ENCODE data around the gene C17orf100. TPM values are rescaled to one million over a fixed set of nuclear protein-coding genes. Genes with fewer than 3 reads are reported as not detected.

The C17orf100 gene
- total RNA-seq, 1 donor from 2014 or later = 3.8 TPM

- no peaks in the 10 kb centered on the region for H3K9me3 Mint-ChIP-seq (ENCODE audit: unreplicated experiment)
- no peak overlapping the region for H3K4me3 Mint-ChIP-seq (ENCODE audit: unreplicated experiment)
- H3K36me3 Mint-ChIP-seq (ENCODE audit: low read depth, unreplicated experiment) = no peaks in the 10 kb centered on the region
- H3K27me3 Mint-ChIP-seq (ENCODE audit: unreplicated experiment) = peaks cover 3% of the 10 kb centered on the region
- TF ChIP-seq CTCF (IDR thresholded peaks at IDR 0.05; ENCODE audit: unreplicated experiment) = no peak
- no peak overlapping the region for H3K27ac Mint-ChIP-seq (ENCODE audit: unreplicated experiment)
- no peak for DNase-seq (ENCODE audit: low spot score)
- H3K4me1 Mint-ChIP-seq (ENCODE audit: unreplicated experiment) = peaks cover 9% of the 10 kb centered on the region
Measured at GRCh38 chr17:6669479-6670212, 18.1 kb downstream of the C17orf100 start.

- no peaks in the 10 kb centered on the region for H3K36me3 Mint-ChIP-seq (ENCODE audit: low read depth, unreplicated experiment)
Measured at GRCh38 chr17:6670571-6670970, 19.0 kb downstream of the C17orf100 start.

GRCh38 chr17:6670999-6671398 lies 19.4 kb downstream of the C17orf100 start:
- no peak overlapping the region for H3K4me3 Mint-ChIP-seq (ENCODE audit: unreplicated experiment)
- DNase-seq (ENCODE audit: low spot score) = no peak
- H3K4me1 Mint-ChIP-seq (ENCODE audit: unreplicated experiment) = peaks cover 9% of the 10 kb centered on the region
- no peak overlapping the region for H3K27ac Mint-ChIP-seq (ENCODE audit: unreplicated experiment)
- H3K27me3 Mint-ChIP-seq (ENCODE audit: unreplicated experiment) = peaks cover 3% of the 10 kb centered on the region
- no peak for TF ChIP-seq CTCF (IDR thresholded peaks at IDR 0.05; ENCODE audit: unreplicated experiment)
- no peaks in the 10 kb centered on the region for H3K36me3 Mint-ChIP-seq (ENCODE audit: low read depth, unreplicated experiment)
- H3K9me3 Mint-ChIP-seq (ENCODE audit: unreplicated experiment) = no peaks in the 10 kb centered on the region

More at GRCh38 chr17:6670571-6670970, 19.0 kb downstream of the C17orf100 start:
- no peak for TF ChIP-seq CTCF (IDR thresholded peaks at IDR 0.05; ENCODE audit: unreplicated experiment)
- H3K27me3 Mint-ChIP-seq (ENCODE audit: unreplicated experiment) = peaks cover 3% of the 10 kb centered on the region
- DNase-seq (ENCODE audit: low spot score) = no peak
- no peak overlapping the region for H3K4me3 Mint-ChIP-seq (ENCODE audit: unreplicated experiment)
- H3K27ac Mint-ChIP-seq (ENCODE audit: unreplicated experiment) = no peak overlapping the region
- H3K9me3 Mint-ChIP-seq (ENCODE audit: unreplicated experiment) = no peaks in the 10 kb centered on the region
- H3K4me1 Mint-ChIP-seq (ENCODE audit: unreplicated experiment) = peaks cover 9% of the 10 kb centered on the region

GRCh38 chr17:6671431-6671830 lies 19.9 kb downstream of the C17orf100 start:
- H3K9me3 Mint-ChIP-seq (ENCODE audit: unreplicated experiment) = no peaks in the 10 kb centered on the region
- no peaks in the 10 kb centered on the region for H3K36me3 Mint-ChIP-seq (ENCODE audit: low read depth, unreplicated experiment)
- H3K27ac Mint-ChIP-seq (ENCODE audit: unreplicated experiment) = no peak overlapping the region
- peaks cover 3% of the 10 kb centered on the region for H3K27me3 Mint-ChIP-seq (ENCODE audit: unreplicated experiment)
- TF ChIP-seq CTCF (IDR thresholded peaks at IDR 0.05; ENCODE audit: unreplicated experiment) = no peak
- DNase-seq (ENCODE audit: low spot score) = no peak
- H3K4me1 Mint-ChIP-seq (ENCODE audit: unreplicated experiment) = peaks cover 9% of the 10 kb centered on the region
- no peak overlapping the region for H3K4me3 Mint-ChIP-seq (ENCODE audit: unreplicated experiment)

- DNase-seq (ENCODE audit: low spot score) = no peak
Measured at GRCh38 chr17:6674586-6674985, 23.0 kb downstream of the C17orf100 start.

More at GRCh38 chr17:6674586-6674985, 23.0 kb downstream of the C17orf100 start:
- Mint-ChIP-seq H3K4me1 (ENCODE audit: unreplicated experiment) (peaks cover 14% of the 10 kb centered on the region), H3K27me3 (ENCODE audit: unreplicated experiment) (no peaks in the 10 kb centered on the region), H3K36me3 (ENCODE audit: low read depth, unreplicated experiment) (no peaks in the 10 kb centered on the region), H3K4me3 (ENCODE audit: unreplicated experiment) (no peak overlapping the region), H3K9me3 (ENCODE audit: unreplicated experiment) (no peaks in the 10 kb centered on the region), H3K27ac (ENCODE audit: unreplicated experiment) (no peak overlapping the region)
- no peak for TF ChIP-seq CTCF (IDR thresholded peaks at IDR 0.05; ENCODE audit: unreplicated experiment)

Data from endothelial cell (in vitro differentiated cells).